Measurements from ENCODE around the gene SMIM15.
"Not testable (repeated sequence)": the region's sequence is repeated elsewhere in the genome, so short reads cannot be mapped to it uniquely, and the experiment has no call there.

Gene SMIM15

GRCh38 chr5:61162010-61162831 lies at the start of gene SMIM15:
SMIM15 (minus strand) TSS chr5:61162468; CDS start chr5:61160171, 2,297 bp downstream.
- DNase-seq (ENCODE audit: low read depth in 2 of 2): peak; percentile 59 to 69

GRCh38 chr5:61207884-61208283 lies 45.6 kb upstream of the SMIM15 start:
- DNase-seq (ENCODE audit: low read depth in 2 of 2): no peak

GRCh38 chr5:61205013-61205412 lies 42.7 kb upstream of the SMIM15 start:
- no peak for DNase-seq (ENCODE audit: low read depth in 2 of 2)

GRCh38 chr5:61202213-61202612 lies 39.9 kb upstream of the SMIM15 start:
- no peak for DNase-seq (ENCODE audit: low read depth in 2 of 2)

DNA sequence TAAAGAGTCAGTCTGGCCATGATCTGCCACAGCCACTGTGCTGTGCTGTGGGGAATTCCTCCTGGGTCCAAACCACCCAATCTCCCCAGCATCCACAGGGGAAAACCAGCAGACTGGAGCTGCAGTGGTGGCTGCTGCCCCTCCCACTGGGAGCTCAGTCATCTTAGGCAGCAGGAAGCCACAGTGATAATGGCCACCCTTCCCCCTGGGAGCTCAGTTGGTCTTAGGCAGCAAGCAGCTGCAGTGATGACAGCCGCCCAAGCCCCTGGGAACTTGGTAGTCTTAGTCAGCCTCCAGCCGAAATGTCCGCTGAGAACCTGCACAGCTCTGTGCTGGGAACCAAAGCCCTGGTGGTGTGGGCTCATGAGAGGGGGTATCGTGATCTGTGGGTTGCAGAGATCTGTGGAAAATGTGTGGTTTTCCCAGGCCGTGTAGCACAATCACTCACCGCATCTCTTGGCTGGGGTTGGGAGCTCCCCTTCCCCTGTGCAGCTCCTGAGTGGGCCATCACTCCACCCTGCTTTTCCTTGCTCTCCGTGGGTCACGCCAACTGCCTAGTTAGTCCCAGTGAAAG lies 38.4 kb upstream of the SMIM15 start:
- DNase-seq (ENCODE audit: low read depth in 2 of 2): no peak

DNA sequence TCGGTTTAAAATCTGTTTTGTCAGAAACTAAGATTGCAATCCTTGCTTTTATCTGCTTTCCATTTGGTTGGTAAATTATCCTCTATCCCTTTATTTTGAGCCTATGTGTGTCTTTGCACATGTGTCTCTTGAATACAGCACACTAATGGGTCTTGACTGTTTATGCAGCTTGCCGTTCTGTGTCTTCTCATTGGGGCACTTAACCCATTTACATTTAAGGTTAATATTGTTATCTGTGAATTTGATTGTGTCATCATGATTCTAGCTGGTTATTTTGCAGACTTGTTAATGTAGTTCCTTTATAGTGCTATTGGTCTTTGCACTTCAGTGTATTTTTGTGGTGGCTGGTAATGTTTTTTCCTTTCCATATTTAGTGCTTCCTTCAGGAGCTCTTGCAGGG lies 36.3 kb upstream of the SMIM15 start:
- no peak for DNase-seq (ENCODE audit: low read depth in 2 of 2)

- not testable (repeated sequence) for DNase-seq (ENCODE audit: low read depth in 2 of 2)
Observed at GRCh38 chr5:61187826-61188225, 25.6 kb upstream of the SMIM15 start.

DNA sequence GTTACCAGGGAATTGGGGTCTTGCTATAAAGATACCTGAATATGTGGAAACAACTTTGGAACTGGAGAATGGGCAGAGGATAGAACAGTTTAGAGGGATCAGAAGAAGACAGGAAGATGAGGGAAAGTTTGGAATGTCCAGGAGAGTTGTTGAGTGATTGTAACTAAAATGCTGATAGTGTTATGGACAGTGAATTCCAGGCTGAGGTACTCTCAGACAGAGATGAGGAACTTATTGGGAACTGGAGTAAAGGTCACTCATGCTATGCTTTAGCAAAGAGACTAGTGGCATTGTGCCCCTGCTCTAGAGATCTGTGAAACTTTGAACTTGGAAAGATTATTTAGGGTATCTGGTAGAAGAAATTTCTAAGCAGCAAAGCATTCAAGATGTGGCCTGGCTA lies 25.1 kb upstream of the SMIM15 start:
- not testable (repeated sequence) for DNase-seq (ENCODE audit: low read depth in 2 of 2)

GRCh38 chr5:61186634-61187033 lies 24.4 kb upstream of the SMIM15 start:
- no peak for DNase-seq (ENCODE audit: low read depth in 2 of 2)

GRCh38 chr5:61184708-61185107 lies 22.4 kb upstream of the SMIM15 start:
- no peak for DNase-seq (ENCODE audit: low read depth in 2 of 2)

- DNase-seq (ENCODE audit: low read depth in 2 of 2): no peak
Observed at GRCh38 chr5:61183538-61183937, 21.3 kb upstream of the SMIM15 start.

DNA sequence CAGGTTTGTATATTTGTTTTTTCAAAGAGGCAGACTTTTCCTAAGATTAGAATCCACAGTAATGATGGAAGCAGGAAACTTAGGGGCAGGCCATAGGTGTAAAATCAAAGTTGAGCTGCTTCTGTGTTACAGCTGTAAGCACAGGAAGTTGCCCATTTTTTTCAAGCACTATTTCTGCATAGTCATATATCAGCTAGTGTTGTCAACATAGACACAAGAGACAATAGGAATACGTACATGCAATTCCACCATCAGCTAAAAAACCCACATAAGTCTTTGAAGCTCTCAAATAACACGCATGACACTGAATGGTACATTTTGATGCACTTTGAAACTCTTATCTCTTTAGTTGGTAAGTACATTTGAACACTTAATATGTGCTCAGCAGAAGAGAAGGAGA lies 20.2 kb upstream of the SMIM15 start:
- no peak for DNase-seq (ENCODE audit: low read depth in 2 of 2)

GRCh38 chr5:61180886-61181285 lies 18.6 kb upstream of the SMIM15 start:
- DNase-seq (ENCODE audit: low read depth in 2 of 2): no peak

GRCh38 chr5:61178702-61179101 lies 16.4 kb upstream of the SMIM15 start:
- no peak for DNase-seq (ENCODE audit: low read depth in 2 of 2)

DNA sequence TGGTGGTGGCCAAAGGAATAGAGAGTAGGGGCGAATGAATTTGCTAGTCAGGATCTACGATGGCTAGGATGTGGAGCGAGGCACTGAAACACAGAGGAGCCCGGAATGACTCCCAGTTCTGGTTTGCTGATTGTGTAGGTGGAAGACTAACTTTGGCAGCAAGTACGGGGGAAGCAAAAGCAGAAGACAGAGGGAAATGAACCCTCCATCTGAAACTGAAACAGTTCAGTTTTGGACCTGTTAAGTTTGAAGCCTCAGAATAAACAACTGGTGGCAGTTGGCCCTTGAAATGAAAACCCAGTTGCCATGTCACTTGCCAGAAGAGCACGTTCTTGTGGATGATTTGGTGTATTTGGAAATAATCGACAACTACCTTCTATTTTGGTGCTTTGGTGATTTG lies 15.4 kb upstream of the SMIM15 start:
- DNase-seq (ENCODE audit: low read depth in 2 of 2): no peak

- no peak for DNase-seq (ENCODE audit: low read depth in 2 of 2)
Observed at GRCh38 chr5:61177070-61177469, 14.8 kb upstream of the SMIM15 start.

DNA sequence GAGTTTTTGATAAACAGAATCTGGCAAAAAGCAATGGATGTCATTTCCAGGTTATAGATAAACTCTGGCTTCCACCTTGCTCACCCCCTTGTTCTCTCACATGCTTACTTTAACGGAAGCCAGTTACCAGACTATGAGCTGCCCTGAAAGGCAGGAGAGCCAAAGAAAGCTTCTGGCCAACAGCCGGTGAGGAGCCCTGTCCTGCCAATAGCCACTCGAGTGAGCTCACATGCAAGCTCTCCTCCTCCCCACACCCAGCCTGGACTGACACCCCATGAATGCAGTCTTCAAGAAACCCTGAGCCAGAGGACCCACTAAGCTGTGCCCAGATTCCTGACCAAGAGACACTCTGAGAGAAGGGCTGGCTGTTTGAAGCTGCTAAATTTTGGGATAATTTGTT lies 14.4 kb upstream of the SMIM15 start:
- no peak for DNase-seq (ENCODE audit: low read depth in 2 of 2)

DNA sequence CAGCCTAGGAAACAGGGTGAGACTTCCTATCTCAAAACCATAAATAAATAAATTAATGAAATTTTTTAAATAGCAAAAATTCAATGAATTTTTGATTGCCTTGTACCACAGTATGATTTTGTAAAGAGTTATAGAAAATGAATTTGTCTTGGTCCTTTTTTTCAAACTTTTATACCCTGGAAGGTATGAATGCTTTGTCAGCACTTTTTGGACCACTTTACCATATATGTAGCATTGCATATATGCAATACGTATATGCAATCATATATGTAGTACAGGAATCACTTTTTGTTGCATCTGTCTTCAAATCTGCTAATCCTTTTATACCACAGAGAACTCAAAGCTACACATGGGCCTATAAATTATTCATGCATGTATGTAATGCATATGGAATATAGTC lies 9.2 kb upstream of the SMIM15 start:
- no peak for DNase-seq (ENCODE audit: low read depth in 2 of 2)

DNA sequence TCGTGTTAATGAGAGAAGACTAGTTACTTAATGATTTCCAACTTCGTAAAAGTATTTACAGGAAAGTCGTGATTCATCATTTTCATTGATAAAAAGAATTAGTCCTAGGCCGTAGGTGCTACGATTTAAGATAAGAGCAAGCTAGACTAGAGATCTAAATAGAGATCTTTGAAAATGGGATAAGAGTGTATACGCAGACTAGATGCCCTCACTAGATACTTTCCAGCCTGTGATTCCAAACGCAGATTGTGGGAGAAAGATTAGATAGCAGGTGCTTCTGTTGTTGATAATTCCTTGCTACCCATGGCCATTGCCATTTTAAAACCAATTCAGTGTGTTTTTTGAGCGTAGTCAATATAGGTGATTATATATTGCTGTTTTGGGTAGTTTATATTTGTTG lies 6.7 kb upstream of the SMIM15 start:
- no peak for DNase-seq (ENCODE audit: low read depth in 2 of 2)

- no peak for DNase-seq (ENCODE audit: low read depth in 2 of 2)
Observed at GRCh38 chr5:61167382-61167781, 5.1 kb upstream of the SMIM15 start.

- no peak for DNase-seq (ENCODE audit: low read depth in 2 of 2)
Observed at GRCh38 chr5:61163905-61164304, 1.6 kb upstream of the SMIM15 start.

DNA sequence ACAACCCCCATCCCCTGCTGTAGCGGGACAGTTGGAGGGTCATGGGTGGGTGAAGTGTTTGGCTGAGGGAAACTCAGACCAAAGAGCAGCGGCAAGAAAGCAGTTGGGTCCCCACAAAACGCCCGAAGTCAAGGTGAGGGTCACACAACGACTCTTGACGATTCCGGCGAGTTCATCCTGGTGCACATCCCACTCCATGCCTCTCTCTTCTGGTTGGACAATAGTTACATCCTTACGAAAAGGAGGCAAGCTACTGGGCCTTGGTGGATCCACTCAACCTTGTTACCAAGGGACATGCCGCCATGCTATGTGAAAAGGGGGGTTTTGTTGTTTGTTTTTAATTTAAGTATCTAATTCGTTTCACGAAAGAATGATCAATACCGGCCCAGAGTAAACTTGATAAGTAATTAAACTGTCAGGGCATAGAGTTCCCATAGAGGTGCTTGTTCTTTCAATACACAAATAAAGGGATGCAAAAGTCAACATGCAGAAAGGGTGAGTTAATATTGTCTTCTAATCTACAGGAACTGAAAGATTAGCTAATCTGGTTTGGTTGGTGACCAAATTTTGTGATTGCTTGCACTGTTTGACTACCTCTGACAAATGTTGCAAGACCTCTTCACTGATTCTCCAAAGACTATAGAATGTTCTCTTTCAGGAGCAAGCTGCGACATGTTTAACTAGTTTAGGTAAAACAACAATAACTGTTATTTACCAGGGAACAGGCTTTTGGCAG lies 732 bp upstream of the SMIM15 start:
- DNase-seq (ENCODE audit: low read depth in 2 of 2): no peak

GRCh38 chr5:61160497-61160896 lies 1.8 kb downstream of the SMIM15 start:
- DNase-seq (ENCODE audit: low read depth in 2 of 2): no peak

Measured in activated CD8-positive, alpha-beta memory T cell treated with anti-CD3 and anti-CD28 coated beads for 4 hours (primary cell).